Endothelial cell of umbilical vein (primary cell): ENCODE measurements around the gene NHS. TPM values are rescaled to one million over a fixed set of nuclear protein-coding genes. Genes with fewer than 3 reads are reported as not detected.

ENCODE experiments used
- BruUV-seq: library from RNA; stranded (reverse); fragments of 400-500 nt; replicated peaks from 2 replicates; lab custom pipeline; 2021; lab: Mats Ljungman, UMichigan
- CTCF ChIA-PET: fragments of 300-600, 350-600 bp; sonication (Branson Sonifier 250); formaldehyde crosslinking; loops from one replicate; lab custom pipeline; 2021; ENCODE audit warnings: antibody characterized with exemption, inconsistent platforms; lab: Charles Lee
- POLR2A ChIA-PET: fragments of 300-600, 350-600 bp; sonication (Branson Sonifier 250); formaldehyde crosslinking; loops from one replicate; lab custom pipeline; 2021; ENCODE audit warnings: antibody characterized with exemption, inconsistent platforms; lab: Charles Lee
- DNase-seq: peaks from one replicate; pipeline ENCODE4 v3.0.0-alpha.2; 2011; ENCODE audit warnings: low read depth, low spot score
- FAIRE-seq: peaks from 2 replicates; lab custom pipeline; 2011; peaks lifted over from hg19 to GRCh38; lab: Jason Lieb, UNC
- H2AFZ ChIP-seq: 2 replicates; pipeline ENCODE4 v1.6.0; 2012; ENCODE audit warnings: low read depth, low read length, control low read depth, inconsistent platforms
- H3K27ac ChIP-seq: 2 replicates; pipeline ENCODE4 v1.5.1; 2011; ENCODE audit warnings: low read depth, mild to moderate bottlenecking, control low read depth, low read length, moderate library complexity; ENCODE audit not compliant: insufficient read depth
- H3K27me3 ChIP-seq, 2 experiments: 2 replicates each; pipeline versions ENCODE4 v1.6.0 to v1.6.1; 2011; ENCODE audit warnings: low read length in 2 of 2, mixed read lengths in 1 of 2; ENCODE audit not compliant: control insufficient read depth in 2 of 2, insufficient read depth in 2 of 2
- H3K36me3 ChIP-seq, 2 experiments: 2 replicates in 1 of 2; 3 replicates in 1 of 2; pipeline ENCODE4 v1.5.1; 2011; ENCODE audit warnings: low read length in 2 of 2, mild to moderate bottlenecking in 1 of 2, moderate library complexity in 1 of 2; ENCODE audit not compliant: control insufficient read depth in 2 of 2, insufficient read depth in 2 of 2; ENCODE audit errors: extremely low read depth in 1 of 2
- H3K4me1 ChIP-seq: 3 replicates; pipeline ENCODE4 v1.5.1; 2011; ENCODE audit warnings: mild to moderate bottlenecking, low read length; ENCODE audit not compliant: control insufficient read depth, insufficient read depth; ENCODE audit errors: extremely low read depth
- H3K4me2 ChIP-seq: 2 replicates; pipeline ENCODE4 v1.6.1; 2011; ENCODE audit warnings: low read length, control low read depth, mixed read lengths; ENCODE audit not compliant: insufficient read depth
- H3K4me3 ChIP-seq, 3 experiments: fragments of 200-600 bp in 1 of 3; sonication (generic), shearing (Covaris generic) in 1 of 3; replicated peaks in 1 of 3; 2 replicates each; pipeline ENCODE4 v1.5.1; 2011 to 2016; ENCODE audit warnings: control low read depth in 3 of 3, low read length in 3 of 3, mild to moderate bottlenecking in 2 of 3, inconsistent platforms in 1 of 3, low read depth in 1 of 3, moderate library complexity in 1 of 3; ENCODE audit not compliant: insufficient read depth in 1 of 3
- H3K79me2 ChIP-seq: 2 replicates; pipeline ENCODE4 v1.6.0; 2012; ENCODE audit warnings: low read length, inconsistent platforms; ENCODE audit not compliant: control insufficient read depth, insufficient read depth
- H3K9ac ChIP-seq: replicated peaks from 2 replicates; pipeline ENCODE3; 2011; ENCODE audit warnings: low read length, control low read depth; ENCODE audit not compliant: insufficient read depth; ENCODE audit errors: extremely low read depth
- H3K9me1 ChIP-seq: replicated peaks from 3 replicates; pipeline ENCODE4 v1.6.0; 2011; ENCODE audit warnings: mild to moderate bottlenecking, low read length; ENCODE audit not compliant: control insufficient read depth, insufficient read depth; ENCODE audit errors: extremely low read depth
- H3K9me3 ChIP-seq: replicated peaks from 2 replicates; pipeline ENCODE4 v1.5.1; 2012; ENCODE audit warnings: low read length, inconsistent platforms; ENCODE audit not compliant: control insufficient read depth, insufficient read depth
- H4K20me1 ChIP-seq: replicated peaks from 2 replicates; pipeline ENCODE3; 2011; ENCODE audit warnings: mild to moderate bottlenecking, low read length; ENCODE audit not compliant: control insufficient read depth, insufficient read depth; ENCODE audit errors: extremely low read depth
- EZH2 ChIP-seq: IDR thresholded peaks from 2 replicates; pipeline ENCODE4 v1.6.1; 2012; ENCODE audit warnings: borderline replicate concordance, low read depth, mild to moderate bottlenecking, moderate library complexity, low read length, inconsistent platforms; ENCODE audit not compliant: severe bottlenecking
- FOS ChIP-seq: IDR thresholded peaks from 2 replicates; pipeline ENCODE4 v1.6.1; 2011; ENCODE audit warnings: mild to moderate bottlenecking, low read length, moderate library complexity, borderline replicate concordance; ENCODE audit not compliant: insufficient read depth
- GATA2 ChIP-seq: IDR thresholded peaks from 2 replicates; pipeline ENCODE4 v1.7.0; 2011; ENCODE audit warnings: low read depth, mild to moderate bottlenecking, moderate library complexity, mixed read lengths, low read length; ENCODE audit not compliant: insufficient read length, insufficient read depth
- JUN ChIP-seq: IDR thresholded peaks from 2 replicates; pipeline ENCODE4 v1.6.1; 2011; ENCODE audit warnings: borderline replicate concordance, low read depth; ENCODE audit not compliant: insufficient read length, insufficient read depth
- MYC ChIP-seq: IDR thresholded peaks from one replicate; pipeline ENCODE4 v1.6.1; 2011; ENCODE audit warnings: mild to moderate bottlenecking, low read depth, low read length
- POLR2A ChIP-seq: IDR thresholded peaks from 2 replicates; pipeline ENCODE4 v1.6.1; 2012; ENCODE audit warnings: low read depth, mild to moderate bottlenecking, control low read depth, low read length
- POLR2AphosphoS5 ChIP-seq: IDR thresholded peaks from 2 replicates; pipeline ENCODE4 v1.6.1; 2012; ENCODE audit warnings: low read depth, mild to moderate bottlenecking, control low read depth, low read length, moderate library complexity; ENCODE audit not compliant: insufficient read depth
- dilution Hi-C: fragments of 300-500 bp; cut with MboI; formaldehyde crosslinking; loops from one replicate; pipeline ENCODE4 v1.15.0; 2019; ENCODE audit warnings: low sequenced_read_pairs; ENCODE audit not compliant: extremely low pct_ligation_motif_present
- intact Hi-C: fragments of 100-400 bp; cut with micrococcal nuclease; formaldehyde crosslinking; loops from one replicate; pipeline ENCODE4 v1.10.0; 2022
- polyA plus RNA-seq, 4 experiments: library from polyadenylated mRNA; depleted of rRNA in 3 of 4; stranded (reverse) in 3 of 4; unstranded in 1 of 4; fragments of >200 nt; gene quantifications; 2 replicates each; pipeline versions ENCODE4 v1.2.1 to v1.2.3, GENCODE V29; 2011 to 2012; ENCODE audit warnings: missing spikeins in 1 of 4
- total RNA-seq: library from RNA; stranded (reverse); gene quantifications from 2 replicates; pipeline ENCODE4 v1.2.3, GENCODE V29; 2021
- TF ChIP-seq, protein P1 (sequence below), 2 donors: IDR thresholded peaks; 1 replicate in 1 of 2; 2 replicates in 1 of 2; pipeline ENCODE4 v1.5.1; 2011; ENCODE audit warnings: low read length in 2 of 2, mild to moderate bottlenecking in 2 of 2, moderate library complexity in 2 of 2, control low read depth in 1 of 2, inconsistent platforms in 1 of 2, low read depth in 1 of 2; ENCODE audit not compliant: insufficient read depth in 1 of 2; ENCODE audit errors: extremely low read depth in 1 of 2
- TF ChIP-seq, protein P2 (sequence below): IDR thresholded peaks from 2 replicates; pipeline ENCODE4 v1.6.1; 2011; ENCODE audit not compliant: insufficient read depth, insufficient read length

The NHS gene
- total and polyA plus RNA-seq, 2 donors (not counting 3 experiments of a cell fraction or from before 2014, with no cell fraction given), result 0.07 to 0.46 TPM

DNA sequence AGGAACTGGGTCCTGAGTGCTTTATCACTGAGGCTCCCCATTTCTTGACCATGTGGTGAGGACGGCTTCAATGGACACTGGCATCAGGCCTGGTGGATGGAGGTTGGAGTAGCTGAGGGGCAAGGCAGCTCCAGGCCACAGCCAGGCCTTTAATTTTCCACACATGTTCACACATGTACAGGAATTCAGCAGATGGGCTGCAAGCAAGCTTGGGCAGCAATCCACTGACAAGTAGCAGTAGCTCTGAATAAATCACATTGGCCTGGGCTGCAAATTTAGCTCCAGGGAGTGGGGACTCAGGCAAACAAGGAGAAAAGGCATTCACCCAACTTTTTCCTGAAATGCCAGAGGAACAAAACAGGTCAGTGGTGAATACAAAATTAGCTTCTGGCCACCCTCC, 254.5 kb downstream of the NHS start:
- H3K36me3 ChIP-seq, result no peaks in the 10 kb centered on the region
- TF ChIP-seq GATA2 (no peak), POLR2AphosphoS5 (no peak), MYC (no peak), POLR2A (no peak), JUN (no peak), EZH2 (no peak), FOS (no peak)
- TF ChIP-seq, protein P1, sequence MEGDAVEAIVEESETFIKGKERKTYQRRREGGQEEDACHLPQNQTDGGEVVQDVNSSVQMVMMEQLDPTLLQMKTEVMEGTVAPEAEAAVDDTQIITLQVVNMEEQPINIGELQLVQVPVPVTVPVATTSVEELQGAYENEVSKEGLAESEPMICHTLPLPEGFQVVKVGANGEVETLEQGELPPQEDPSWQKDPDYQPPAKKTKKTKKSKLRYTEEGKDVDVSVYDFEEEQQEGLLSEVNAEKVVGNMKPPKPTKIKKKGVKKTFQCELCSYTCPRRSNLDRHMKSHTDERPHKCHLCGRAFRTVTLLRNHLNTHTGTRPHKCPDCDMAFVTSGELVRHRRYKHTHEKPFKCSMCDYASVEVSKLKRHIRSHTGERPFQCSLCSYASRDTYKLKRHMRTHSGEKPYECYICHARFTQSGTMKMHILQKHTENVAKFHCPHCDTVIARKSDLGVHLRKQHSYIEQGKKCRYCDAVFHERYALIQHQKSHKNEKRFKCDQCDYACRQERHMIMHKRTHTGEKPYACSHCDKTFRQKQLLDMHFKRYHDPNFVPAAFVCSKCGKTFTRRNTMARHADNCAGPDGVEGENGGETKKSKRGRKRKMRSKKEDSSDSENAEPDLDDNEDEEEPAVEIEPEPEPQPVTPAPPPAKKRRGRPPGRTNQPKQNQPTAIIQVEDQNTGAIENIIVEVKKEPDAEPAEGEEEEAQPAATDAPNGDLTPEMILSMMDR (IDR thresholded peaks at IDR 0.05; ENCODE audit: extremely low read depth in 1 of 2, insufficient read depth in 1 of 2, low read depth in 1 of 2, low read length in 2 of 2), result no peak
- TF ChIP-seq, protein P2, sequence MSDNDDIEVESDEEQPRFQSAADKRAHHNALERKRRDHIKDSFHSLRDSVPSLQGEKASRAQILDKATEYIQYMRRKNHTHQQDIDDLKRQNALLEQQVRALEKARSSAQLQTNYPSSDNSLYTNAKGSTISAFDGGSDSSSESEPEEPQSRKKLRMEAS, result no peak
- H2AFZ ChIP-seq, result no peak overlapping the region
- intact Hi-C loops, result loop anchor here (1.0 kb wide), 1 partner anchor 33 kb away; no protein-coding TSS in a partner anchor
- H3K4me1 ChIP-seq, result peaks cover 60% of the 10 kb centered on the region
- H3K9ac ChIP-seq, result no peak overlapping the region
- FAIRE-seq (peak; percentile 46), DNase-seq (no peak)
- ChIA-PET POLR2A (no interaction called here), CTCF (interaction anchor here (1.6 to 2.7 kb wide), 2 partner anchors 26 to 38 kb away, joined by 4 to 9 read pairs; no protein-coding TSS in a partner anchor)
- peak overlapping the region; percentile 44 for H3K27ac ChIP-seq
- H4K20me1 ChIP-seq, result no peaks in the 10 kb centered on the region
- no TSS peak for BruUV-seq
- H3K4me3 ChIP-seq, result no peak overlapping the region
- H3K27me3 ChIP-seq, result no peaks in the 10 kb centered on the region
- H3K9me1 ChIP-seq, result no peaks in the 10 kb centered on the region
- H3K9me3 ChIP-seq, result no peaks in the 10 kb centered on the region
- dilution Hi-C loops, result no loop called here
- H3K79me2 ChIP-seq, result no peaks in the 10 kb centered on the region
- no peak overlapping the region for H3K4me2 ChIP-seq
